ENCODE data around the gene DGKI. TPM values are rescaled to one million over a fixed set of nuclear protein-coding genes. Genes with fewer than 3 reads are reported as not detected.

DGKI gene
- total RNA-seq, 1 experiment from 2014 or later, result 0.55 TPM

- no peaks in the 10 kb centered on the region for H4K20me1 ChIP-seq (ENCODE audit: control insufficient read depth, insufficient read depth, insufficient read length)
- H3K23me2 ChIP-seq (ENCODE audit: insufficient read length, low read depth, low read length, poor library complexity, severe bottlenecking), result no peaks in the 10 kb centered on the region
- H3K4me1 ChIP-seq (ENCODE audit: insufficient read depth, low read length), result no peaks in the 10 kb centered on the region
- no peak for DNase-seq
- Mint-ChIP-seq H3K27ac (no peak overlapping the region), H3K4me1 (peaks cover 0 to 2% of the 10 kb centered on the region in 2 experiments; a peak in 3 of 4 replicates), H3K9me3 (no peaks in the 10 kb centered on the region), H3K27me3 (ENCODE audit: low read depth) (no peaks in the 10 kb centered on the region; the same call in 1 of the 2 replicates), H3K36me3 (ENCODE audit: insufficient read depth in 1 of 3, low read depth in 3 of 3) (no peaks in the 10 kb centered on the region), H3K4me3 (no peak overlapping the region)
- H3K79me1 ChIP-seq (ENCODE audit: insufficient read depth, low read depth, low read length, poor library complexity, severe bottlenecking), result no peaks in the 10 kb centered on the region
- no peak overlapping the region for H4K5ac ChIP-seq (ENCODE audit: insufficient read length, low read depth, low read length)
- H2AK5ac ChIP-seq (ENCODE audit: insufficient read length, low read length), result no peak overlapping the region
- no peak overlapping the region for H3K9ac ChIP-seq (ENCODE audit: extremely low read depth, insufficient read length, low read length)
- no CpG with 5 or more reads among the region's 4 CpGs for WGBS (ENCODE audit: extremely low coverage, insufficient read length, low lambda C conversion rate)
- no peaks in the 10 kb centered on the region for H3K27me3 ChIP-seq (ENCODE audit: insufficient read depth, low read length)
- no peak overlapping the region for H3K23ac ChIP-seq (ENCODE audit: insufficient read length, low read depth, low read length)
- H2AFZ ChIP-seq (ENCODE audit: low read length), result no peak overlapping the region
- no peak overlapping the region for H2BK12ac ChIP-seq (ENCODE audit: insufficient read length, low read depth, low read length)
- H2BK15ac ChIP-seq (ENCODE audit: low read depth, low read length), result no peak overlapping the region
- H2BK5ac ChIP-seq (ENCODE audit: insufficient read length, low read length), result no peak overlapping the region
- no peak overlapping the region for H2BK120ac ChIP-seq (ENCODE audit: low read depth, low read length, poor library complexity, severe bottlenecking)
- no peak overlapping the region for H3K18ac ChIP-seq (ENCODE audit: insufficient read length, low read depth, low read length)
- no peak overlapping the region for H3K27ac ChIP-seq (ENCODE audit: insufficient read length, low read depth, low read length)
- H3K14ac ChIP-seq (ENCODE audit: insufficient read depth, low read length), result no peak overlapping the region
- H3K79me2 ChIP-seq (ENCODE audit: insufficient read depth, low read length), result no peaks in the 10 kb centered on the region
- H3K9me3 ChIP-seq (ENCODE audit: control insufficient read depth, low read depth, low read length), result no peaks in the 10 kb centered on the region
- H4K8ac ChIP-seq (replicated peaks; ENCODE audit: insufficient read length, low read depth, low read length), result no peak overlapping the region
- H3K4ac ChIP-seq (ENCODE audit: low read depth, low read length), result no peak overlapping the region
- no peak overlapping the region for H3T11ph ChIP-seq (ENCODE audit: low read length)
- H4K91ac ChIP-seq (ENCODE audit: insufficient read length, low read depth, low read length), result no peak overlapping the region
- H3K56ac ChIP-seq (ENCODE audit: insufficient read length, low read depth, low read length), result no peak overlapping the region
- no peak overlapping the region for H3K4me2 ChIP-seq (ENCODE audit: insufficient read depth, insufficient read length, low read length)
- no peak for TF ChIP-seq CTCF (conservative IDR thresholded peaks at IDR 0.05)
- no peak overlapping the region for H2BK20ac ChIP-seq (ENCODE audit: low read depth, low read length, poor library complexity, severe bottlenecking)
Measured at GRCh38 chr7:137538361-137538762, 308.4 kb downstream of the DGKI start.
